ENCODE results near the gene SMARCA2. TPM values are rescaled to one million over a fixed set of nuclear protein-coding genes. Genes with fewer than 3 reads are reported as not detected.

SMARCA2 gene
- total and polyA plus RNA-seq, 8 donors, result 20.5 to 242 (median 78.5) TPM

DNA sequence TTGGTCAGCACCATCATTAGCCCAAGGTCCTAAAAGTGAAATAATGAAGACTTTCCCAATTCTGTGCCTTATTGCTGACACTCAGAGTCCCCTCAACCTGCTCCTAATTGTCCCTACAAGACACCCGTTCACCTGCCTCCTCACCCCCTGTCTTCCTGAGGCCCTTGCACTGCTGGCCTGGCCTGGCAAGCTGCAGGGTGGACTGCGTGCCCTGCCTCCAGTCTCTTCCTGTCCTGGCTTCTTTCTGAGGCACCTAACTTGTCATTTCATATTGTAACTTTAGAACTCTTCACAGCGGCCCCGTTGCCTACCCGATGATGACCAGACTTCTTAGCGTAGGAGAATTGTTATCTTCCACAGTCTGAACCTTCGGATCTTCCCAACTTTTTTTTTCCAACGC, 153.9 kb downstream of the SMARCA2 start:
- Histone ChIP-seq H3K27ac (no peak overlapping the region), H3K4me3 (no peak overlapping the region), H3K36me3 (peaks cover 0 to 60% (median 53%) of the 10 kb centered on the region in 4 donors), H3K9me3 (no peaks in the 10 kb centered on the region), H3K4me1 (peaks cover 0 to 9% (median 3%) of the 10 kb centered on the region in 4 donors), H3K27me3 (no peaks in the 10 kb centered on the region)
- intact Hi-C loops (cut with DNase I; ENCODE audit: low total_unique reads), result no loop called here
- DNase-seq, result no peak
- 94 to 99% (median 96%) methylated on average over 8 of the region's 8 CpGs for WGBS, 5 donors
- TF ChIP-seq CTCF (IDR thresholded peaks at IDR 0.05) (no peak), POLR2A (IDR thresholded peaks at IDR 0.05) (no peak)

- no peak for TF ChIP-seq POLR2A (IDR thresholded peaks at IDR 0.05)
- TF ChIP-seq CTCF (IDR thresholded peaks at IDR 0.05), result no peak
- TF ChIP-seq EP300 (IDR thresholded peaks at IDR 0.05), result no peak
- Histone ChIP-seq H3K9me3 (no peaks in the 10 kb centered on the region), H3K27ac (no peak overlapping the region), H3K4me1 (peaks cover 0 to 7% (median 2%) of the 10 kb centered on the region in 4 donors), H3K36me3 (peaks cover 0 to 62% (median 52%) of the 10 kb centered on the region in 4 donors), H3K4me3 (no peak overlapping the region), H3K27me3 (no peaks in the 10 kb centered on the region)
- intact Hi-C loops (cut with DNase I; ENCODE audit: low total_unique reads), result no loop called here
- no peak for DNase-seq
- 87 to 98% (median 98%) methylated on average over 6 of the region's 6 CpGs for WGBS, 5 donors
These were observed 155.6 kb downstream of the SMARCA2 start for GRCh38 chr9:2170722-2171121.

DNA sequence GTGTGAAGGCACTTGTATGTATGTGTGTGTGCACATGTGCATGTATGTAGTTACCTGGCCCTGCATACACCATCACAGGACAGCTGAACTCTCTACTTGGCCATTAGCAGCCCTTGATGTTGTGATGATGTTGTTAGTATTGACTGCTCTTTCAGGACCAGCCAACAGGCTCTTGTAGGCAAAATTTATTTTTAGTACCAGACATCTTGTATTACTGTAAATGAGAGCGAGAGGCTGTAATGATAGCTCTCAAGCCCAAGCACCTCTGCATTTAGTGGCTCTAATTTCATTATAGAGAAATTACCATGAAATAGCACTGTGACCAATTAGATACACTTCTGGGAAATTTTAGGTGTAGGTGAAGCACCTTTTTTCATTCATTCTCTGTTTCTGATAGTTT, 158.0 kb downstream of the SMARCA2 start:
- H3K4me1 ChIP-seq, result peaks cover 0 to 3% (median 1%) of the 10 kb centered on the region in 4 donors
- intact Hi-C loops (cut with DNase I; ENCODE audit: low total_unique reads), result no loop called here
- WGBS, 5 donors, result 100% methylated on average over 1 of the region's 1 CpG
- no peak overlapping the region for H3K27ac ChIP-seq
- TF ChIP-seq EP300 (IDR thresholded peaks at IDR 0.05), result no peak
- TF ChIP-seq POLR2AphosphoS5 (IDR thresholded peaks at IDR 0.05), result no peak
- TF ChIP-seq CTCF (IDR thresholded peaks at IDR 0.05), result no peak
- TF ChIP-seq POLR2A (IDR thresholded peaks at IDR 0.05), result no peak
- no peak for DNase-seq
- no peak overlapping the region for H3K4me3 ChIP-seq
- no peaks in the 10 kb centered on the region for H3K27me3 ChIP-seq
- H3K36me3 ChIP-seq, result peaks cover 0 to 54% (median 46%) of the 10 kb centered on the region in 4 donors
- no peaks in the 10 kb centered on the region for H3K9me3 ChIP-seq

- Histone ChIP-seq H3K36me3 (peaks cover 0 to 47% (median 39%) of the 10 kb centered on the region in 4 donors), H3K27me3 (no peaks in the 10 kb centered on the region), H3K4me1 (peaks cover 0 to 9% (median 3%) of the 10 kb centered on the region in 4 donors), H3K4me3 (no peak overlapping the region), H3K27ac (no peak overlapping the region), H3K9me3 (no peaks in the 10 kb centered on the region)
- no peak for DNase-seq
- intact Hi-C loops (cut with DNase I; ENCODE audit: low total_unique reads), result no loop called here
- no peak for TF ChIP-seq POLR2A (IDR thresholded peaks at IDR 0.05)
- TF ChIP-seq EP300 (IDR thresholded peaks at IDR 0.05), result no peak
- no peak for TF ChIP-seq POLR2AphosphoS5 (IDR thresholded peaks at IDR 0.05)
- no peak for TF ChIP-seq CTCF (IDR thresholded peaks at IDR 0.05)
- WGBS, 5 donors, result 69 to 85% (median 78%) methylated on average over 6 of the region's 6 CpGs
These were observed 158.7 kb downstream of the SMARCA2 start for GRCh38 chr9:2173861-2174260.
